ENCODE results near the gene RTKN.
"Not testable (repeated sequence)": the region's sequence is repeated elsewhere in the genome, so short reads cannot be mapped to it uniquely, and the experiment has no call there.

The RTKN gene

DNA sequence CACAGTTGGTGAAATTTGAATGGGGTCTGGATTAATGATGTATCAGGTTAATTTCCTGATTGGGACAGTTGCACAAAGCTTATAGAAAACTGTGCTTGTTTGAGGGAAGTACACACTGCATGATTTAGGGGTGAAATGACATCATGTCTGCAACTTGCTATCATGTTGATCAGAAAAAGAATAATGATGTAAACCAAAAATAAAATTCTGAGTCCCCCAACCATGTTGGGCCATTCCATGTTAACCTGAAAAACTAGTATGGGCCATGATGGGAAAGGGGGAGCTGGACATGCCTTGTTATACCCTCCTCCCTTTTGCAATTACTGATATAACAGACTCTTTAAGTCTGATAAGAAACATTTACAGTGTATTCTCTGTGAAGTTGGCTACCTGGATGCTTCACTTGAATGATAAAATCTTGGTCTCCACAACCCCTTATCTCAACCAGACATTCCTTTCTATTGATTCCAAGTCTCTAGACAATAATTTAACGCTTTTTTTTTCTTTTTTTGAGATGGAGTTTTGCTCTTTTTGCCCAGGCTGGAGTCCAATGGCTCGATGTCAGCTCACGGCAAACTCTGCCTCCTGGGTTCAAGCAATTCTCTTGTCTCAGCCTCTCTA lies 8.9 kb upstream of the RTKN start:
- H3K36me3 ChIP-seq (ENCODE audit: control insufficient read depth in 1 of 2, insufficient read depth in 2 of 2, low read length in 2 of 2) = no peaks in the 10 kb centered on the region
- H3K27me3 ChIP-seq (ENCODE audit: control insufficient read depth in 1 of 2, insufficient read depth in 2 of 2, low read length in 2 of 2) = no peaks in the 10 kb centered on the region
- no peak overlapping the region for H3K9ac ChIP-seq (ENCODE audit: low read depth in 1 of 2, low read length in 2 of 2)
- no peaks in the 10 kb centered on the region for H3K9me3 ChIP-seq (ENCODE audit: control insufficient read depth in 1 of 2, low read length in 2 of 2)
- H3K4me3 ChIP-seq (ENCODE audit: low read depth in 1 of 2, low read length in 2 of 2) = no peak overlapping the region
- no peak overlapping the region for H3K27ac ChIP-seq (ENCODE audit: low read depth, low read length)
- H3K4me1 ChIP-seq (ENCODE audit: control insufficient read depth in 1 of 2, insufficient read depth in 2 of 2, low read length in 2 of 2) = peaks cover 6 to 16% of the 10 kb centered on the region in 2 donors

DNA sequence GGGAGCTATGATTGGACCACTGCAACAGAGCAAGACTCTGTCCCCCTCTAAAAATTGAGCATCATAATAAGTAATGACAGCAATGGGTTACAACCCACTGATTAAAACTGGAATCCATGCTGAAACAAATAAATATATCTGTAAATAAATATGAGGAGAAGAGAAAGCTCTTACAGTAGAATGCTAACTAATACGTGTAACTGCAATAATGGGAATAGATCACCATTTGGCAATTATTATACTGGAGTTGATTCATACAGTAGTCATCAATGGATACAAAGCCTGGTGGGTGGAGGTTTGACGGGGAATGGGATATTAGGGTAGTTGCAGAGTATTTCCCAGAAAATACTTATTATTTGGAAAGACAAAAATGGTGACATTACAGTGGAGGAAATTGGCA lies 7.0 kb upstream of the RTKN start:
- Histone ChIP-seq H3K4me1 (ENCODE audit: control insufficient read depth in 1 of 2, insufficient read depth in 2 of 2, low read length in 2 of 2) (peaks cover 7 to 14% of the 10 kb centered on the region in 2 donors), H3K4me3 (ENCODE audit: low read depth in 1 of 2, low read length in 2 of 2) (no peak overlapping the region), H3K9me3 (ENCODE audit: control insufficient read depth in 1 of 2, low read length in 2 of 2) (no peaks in the 10 kb centered on the region), H3K27me3 (ENCODE audit: control insufficient read depth in 1 of 2, insufficient read depth in 2 of 2, low read length in 2 of 2) (no peaks in the 10 kb centered on the region), H3K27ac (ENCODE audit: low read depth, low read length) (no peak overlapping the region), H3K9ac (ENCODE audit: low read depth in 1 of 2, low read length in 2 of 2) (no peak overlapping the region), H3K36me3 (ENCODE audit: control insufficient read depth in 1 of 2, insufficient read depth in 2 of 2, low read length in 2 of 2) (no peaks in the 10 kb centered on the region)

- H3K9me3 ChIP-seq (ENCODE audit: control insufficient read depth in 1 of 2, low read length in 2 of 2) = no peaks in the 10 kb centered on the region
- no peaks in the 10 kb centered on the region for H3K27me3 ChIP-seq (ENCODE audit: control insufficient read depth in 1 of 2, insufficient read depth in 2 of 2, low read length in 2 of 2)
- H3K4me3 ChIP-seq (ENCODE audit: low read depth in 1 of 2, low read length in 2 of 2) = no peak overlapping the region
- H3K27ac ChIP-seq (ENCODE audit: low read depth, low read length) = no peak overlapping the region
- H3K36me3 ChIP-seq (ENCODE audit: control insufficient read depth in 1 of 2, insufficient read depth in 2 of 2, low read length in 2 of 2) = no peaks in the 10 kb centered on the region
- no peak overlapping the region for H3K9ac ChIP-seq (ENCODE audit: low read depth in 1 of 2, low read length in 2 of 2)
- H3K4me1 ChIP-seq (ENCODE audit: control insufficient read depth in 1 of 2, insufficient read depth in 2 of 2, low read length in 2 of 2) = peaks cover 7 to 18% of the 10 kb centered on the region in 2 donors
Observed at GRCh38 chr2:74447230-74447999, 5.7 kb upstream of the RTKN start.

DNA sequence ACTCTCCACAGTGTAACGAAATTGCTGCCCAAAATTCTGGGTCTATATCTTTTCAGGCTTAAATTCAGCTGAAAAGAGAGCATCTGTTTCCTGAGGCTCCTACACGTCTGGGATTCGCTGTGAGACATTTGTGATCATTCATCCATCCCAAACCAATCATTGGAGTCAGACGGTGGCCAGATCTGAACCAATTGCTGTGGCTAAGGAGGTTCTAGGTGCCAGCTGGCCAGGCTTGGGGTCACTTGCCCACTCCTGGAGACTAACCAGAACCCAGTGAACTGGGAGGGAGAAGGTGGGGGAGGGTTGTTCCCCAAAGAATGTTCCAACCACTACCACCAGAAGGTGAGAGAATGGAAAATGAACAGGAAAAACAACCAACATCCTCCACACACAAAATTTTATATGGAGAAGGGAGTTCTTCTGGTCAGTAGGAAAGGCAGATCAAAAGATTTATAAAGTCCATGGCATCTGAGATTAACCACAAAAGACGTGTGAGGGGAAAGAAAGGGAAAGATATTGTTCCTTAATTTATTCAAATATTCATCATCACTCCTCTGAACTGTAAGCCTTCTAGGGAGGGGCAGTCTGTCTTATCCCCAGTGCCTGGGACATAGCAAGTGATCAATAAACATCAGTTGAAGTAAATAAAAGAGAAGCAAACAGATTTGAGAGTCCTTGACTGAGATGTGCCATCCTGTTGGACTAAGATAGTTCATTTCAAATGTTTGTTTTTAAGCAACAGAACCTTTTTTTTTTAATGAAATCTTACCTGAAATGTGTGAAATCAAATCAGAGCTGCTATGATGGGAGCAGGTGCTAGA lies 3.0 kb upstream of the RTKN start:
- no peaks in the 10 kb centered on the region for H3K9me3 ChIP-seq (ENCODE audit: control insufficient read depth in 1 of 2, low read length in 2 of 2)
- peak overlapping the region in 1 of 2 donors; percentile 19 for H3K4me3 ChIP-seq (ENCODE audit: low read depth in 1 of 2, low read length in 2 of 2)
- H3K36me3 ChIP-seq (ENCODE audit: control insufficient read depth in 1 of 2, insufficient read depth in 2 of 2, low read length in 2 of 2) = no peaks in the 10 kb centered on the region
- H3K27ac ChIP-seq (ENCODE audit: low read depth, low read length) = no peak overlapping the region
- no peak overlapping the region for H3K9ac ChIP-seq (ENCODE audit: low read depth in 1 of 2, low read length in 2 of 2)
- H3K27me3 ChIP-seq (ENCODE audit: control insufficient read depth in 1 of 2, insufficient read depth in 2 of 2, low read length in 2 of 2) = peaks cover 0 to 4% of the 10 kb centered on the region in 2 donors
- peaks cover 10 to 30% of the 10 kb centered on the region in 2 donors for H3K4me1 ChIP-seq (ENCODE audit: control insufficient read depth in 1 of 2, insufficient read depth in 2 of 2, low read length in 2 of 2)

- Histone ChIP-seq H3K4me1 (ENCODE audit: control insufficient read depth in 1 of 2, insufficient read depth in 2 of 2, low read length in 2 of 2) (peaks cover 30 to 48% of the 10 kb centered on the region in 2 donors), H3K9ac (ENCODE audit: low read depth in 1 of 2, low read length in 2 of 2) (peak overlapping the region; percentile 73 to 75), H3K27ac (ENCODE audit: low read depth, low read length) (peak overlapping the region; percentile 96), H3K4me3 (ENCODE audit: low read depth in 1 of 2, low read length in 2 of 2) (peak overlapping the region; percentile 76 to 78)
- H3K9me3 ChIP-seq (ENCODE audit: control insufficient read depth in 1 of 2, low read length in 2 of 2); H3K36me3 ChIP-seq (ENCODE audit: control insufficient read depth in 1 of 2, insufficient read depth in 2 of 2, low read length in 2 of 2); H3K27me3 ChIP-seq (ENCODE audit: control insufficient read depth in 1 of 2, insufficient read depth in 2 of 2, low read length in 2 of 2): not testable (repeated sequence)
Observed at GRCh38 chr2:74442483-74443297, 953 bp upstream of the RTKN start.

DNA sequence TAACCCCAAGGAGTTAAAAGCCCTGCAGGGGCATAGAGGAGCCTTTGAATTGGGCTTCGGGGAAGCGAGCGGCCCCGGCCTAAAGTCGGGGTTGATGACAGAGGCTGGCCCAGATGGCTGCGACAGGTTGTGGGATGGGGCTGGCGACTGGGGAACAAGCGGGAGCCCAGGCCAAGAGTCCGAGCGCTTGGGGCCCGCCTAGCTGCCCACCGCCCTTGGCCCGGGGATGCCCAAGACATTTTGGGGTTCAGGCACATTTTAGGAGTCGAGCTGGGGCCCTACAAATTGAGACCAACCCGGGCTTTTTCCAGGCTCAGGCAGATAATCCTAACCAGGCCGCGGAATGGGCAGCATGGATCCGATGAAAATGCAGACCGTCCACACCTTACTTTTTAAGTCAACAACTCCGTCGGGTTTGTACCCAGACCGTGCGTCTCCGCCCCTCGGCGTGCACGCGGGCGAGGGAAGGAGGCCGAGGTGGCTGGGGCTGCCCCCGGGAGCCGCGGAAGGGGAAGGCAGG lies 507 bp downstream of the RTKN start:
- peaks cover 0 to 4% of the 10 kb centered on the region in 2 donors for H3K27me3 ChIP-seq (ENCODE audit: control insufficient read depth in 1 of 2, insufficient read depth in 2 of 2, low read length in 2 of 2)
- H3K27ac ChIP-seq (ENCODE audit: low read depth, low read length) = peak overlapping the region; percentile 96
- peaks cover 40 to 47% of the 10 kb centered on the region in 2 donors for H3K4me1 ChIP-seq (ENCODE audit: control insufficient read depth in 1 of 2, insufficient read depth in 2 of 2, low read length in 2 of 2)
- H3K4me3 ChIP-seq (ENCODE audit: low read depth in 1 of 2, low read length in 2 of 2) = peak overlapping the region; percentile 76 to 78
- peaks cover 0 to 5% of the 10 kb centered on the region in 2 donors for H3K36me3 ChIP-seq (ENCODE audit: control insufficient read depth in 1 of 2, insufficient read depth in 2 of 2, low read length in 2 of 2)
- H3K9ac ChIP-seq (ENCODE audit: low read depth in 1 of 2, low read length in 2 of 2) = peak overlapping the region; percentile 73 to 75
- no peaks in the 10 kb centered on the region for H3K9me3 ChIP-seq (ENCODE audit: control insufficient read depth in 1 of 2, low read length in 2 of 2)

- H3K4me1 ChIP-seq (ENCODE audit: control insufficient read depth in 1 of 2, insufficient read depth in 2 of 2, low read length in 2 of 2) = peaks cover 40 to 47% of the 10 kb centered on the region in 2 donors
- peak overlapping the region; percentile 76 to 86 for H3K4me3 ChIP-seq (ENCODE audit: low read depth in 1 of 2, low read length in 2 of 2)
- H3K27ac ChIP-seq (ENCODE audit: low read depth, low read length) = peak overlapping the region; percentile 96
- H3K27me3 ChIP-seq (ENCODE audit: control insufficient read depth in 1 of 2, insufficient read depth in 2 of 2, low read length in 2 of 2) = peaks cover 0 to 4% of the 10 kb centered on the region in 2 donors
- peak overlapping the region; percentile 73 to 75 for H3K9ac ChIP-seq (ENCODE audit: low read depth in 1 of 2, low read length in 2 of 2)
- H3K36me3 ChIP-seq (ENCODE audit: control insufficient read depth in 1 of 2, insufficient read depth in 2 of 2, low read length in 2 of 2) = peaks cover 3 to 9% of the 10 kb centered on the region in 2 donors
- no peaks in the 10 kb centered on the region for H3K9me3 ChIP-seq (ENCODE audit: control insufficient read depth in 1 of 2, low read length in 2 of 2)
Observed at GRCh38 chr2:74440378-74441169, 1.2 kb downstream of the RTKN start.

DNA sequence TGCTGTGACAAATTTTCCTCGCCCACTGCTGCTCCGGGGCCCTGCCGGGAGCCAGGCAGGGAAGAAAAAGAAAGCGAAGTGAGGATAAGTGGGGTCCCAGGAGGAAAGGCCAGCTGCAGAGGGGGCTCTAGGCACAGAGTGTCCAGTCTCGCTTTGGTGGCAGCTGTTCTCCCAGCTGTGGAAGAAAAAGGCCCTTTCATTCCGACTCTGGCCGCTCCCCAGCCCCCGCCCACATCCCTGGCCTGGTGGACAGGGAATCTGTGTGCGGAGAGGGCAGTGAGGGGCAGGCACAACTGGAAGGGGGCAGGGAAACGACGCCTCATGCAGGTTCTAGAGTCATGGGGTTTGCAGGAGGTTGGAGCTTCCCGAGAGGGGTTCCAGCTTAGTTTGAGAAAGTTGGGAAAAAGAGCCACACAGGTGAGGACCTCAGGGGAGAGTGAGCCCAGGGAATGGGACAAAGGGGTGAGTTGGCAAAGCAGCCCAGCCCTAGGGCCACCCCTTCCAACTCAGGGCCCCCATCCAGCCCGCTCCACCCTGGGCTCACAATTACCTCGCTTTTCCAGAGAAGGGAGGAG lies 1.8 kb downstream of the RTKN start:
- Histone ChIP-seq H3K4me3 (ENCODE audit: low read depth in 1 of 2, low read length in 2 of 2) (peak overlapping the region; percentile 76 to 86), H3K4me1 (ENCODE audit: control insufficient read depth in 1 of 2, insufficient read depth in 2 of 2, low read length in 2 of 2) (peaks cover 40 to 47% of the 10 kb centered on the region in 2 donors), H3K9me3 (ENCODE audit: control insufficient read depth in 1 of 2, low read length in 2 of 2) (no peaks in the 10 kb centered on the region), H3K36me3 (ENCODE audit: control insufficient read depth in 1 of 2, insufficient read depth in 2 of 2, low read length in 2 of 2) (peaks cover 3 to 15% of the 10 kb centered on the region in 2 donors), H3K9ac (ENCODE audit: low read depth in 1 of 2, low read length in 2 of 2) (peak overlapping the region; percentile 73 to 75), H3K27ac (ENCODE audit: low read depth, low read length) (peak overlapping the region; percentile 96), H3K27me3 (ENCODE audit: control insufficient read depth in 1 of 2, insufficient read depth in 2 of 2, low read length in 2 of 2) (peaks cover 0 to 4% of the 10 kb centered on the region in 2 donors)

Measured in duodenal mucosa (tissue), 2 donors.